ENCODE results near the gene PDE6B.
"Not testable (repeated sequence)": the region's sequence is repeated elsewhere in the genome, so short reads cannot be mapped to it uniquely, and the experiment has no call there.

Gene PDE6B

DNA sequence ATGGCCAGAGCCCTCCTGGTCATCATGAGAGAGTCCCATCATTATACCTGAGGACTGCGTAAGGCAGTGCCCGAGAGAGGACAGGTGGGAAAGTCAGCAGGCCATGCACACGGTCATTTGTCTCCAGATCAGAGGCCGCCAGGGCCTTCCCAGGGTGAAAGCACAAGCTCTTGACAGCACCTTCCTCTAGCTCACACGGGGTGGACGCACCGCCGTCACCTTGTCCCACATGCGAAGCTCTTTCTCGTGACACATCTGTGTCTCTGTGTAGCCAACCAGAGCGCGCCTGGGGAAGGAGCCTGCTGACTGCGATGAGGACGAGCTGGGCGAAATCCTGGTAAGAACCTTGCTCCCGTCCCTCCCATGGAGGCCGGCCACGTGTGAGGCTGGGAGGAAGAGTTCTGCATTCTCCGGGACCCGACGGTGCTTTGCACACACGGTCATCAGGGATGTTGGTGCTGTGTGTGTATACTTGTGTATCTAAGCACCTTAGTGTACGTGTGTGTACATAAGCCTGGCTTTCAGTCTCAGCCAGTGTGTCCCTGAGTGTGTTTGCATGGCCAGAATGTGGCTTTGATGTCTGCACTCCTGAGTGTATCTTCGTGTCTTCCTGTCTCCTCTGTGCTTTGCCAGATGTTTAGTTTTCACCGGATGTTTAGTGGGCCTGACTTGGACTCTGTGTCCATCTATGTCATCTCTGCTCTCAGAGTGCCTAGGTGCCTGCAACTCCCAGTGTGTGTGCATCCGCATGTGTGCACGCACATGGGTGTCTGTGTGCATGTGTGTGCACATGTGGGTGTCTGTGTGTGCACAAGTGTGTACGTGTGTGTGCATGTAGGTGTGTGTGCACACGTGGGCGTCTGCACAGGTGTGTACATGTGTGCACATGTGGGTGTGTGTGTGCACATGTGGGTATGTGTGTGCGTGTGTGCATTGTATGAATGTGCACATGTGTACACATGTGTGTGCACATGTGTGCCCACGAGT, 33.6 kb downstream of the PDE6B start:
- no peak for DNase-seq

DNA sequence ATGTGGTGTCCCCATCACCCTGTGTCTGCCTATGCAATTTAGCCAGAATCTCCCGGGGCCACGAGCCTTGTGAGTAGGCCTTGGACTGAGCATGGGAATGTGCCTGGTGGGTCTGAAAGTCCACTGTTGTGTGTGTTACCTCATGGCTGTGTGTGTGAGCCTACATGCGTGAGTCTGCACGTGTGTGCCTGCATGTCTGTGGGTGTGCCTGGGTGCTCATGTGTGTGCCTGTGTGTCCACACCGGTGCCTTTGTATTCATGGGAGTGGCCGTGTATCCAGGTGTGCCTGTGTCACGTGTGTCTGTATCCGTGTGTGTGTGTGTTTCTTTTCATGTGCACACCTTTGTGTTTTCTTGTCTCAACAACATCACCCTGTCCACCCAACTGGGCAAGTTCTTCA, 34.5 kb downstream of the PDE6B start:
- peak; percentile 4 for DNase-seq

DNA sequence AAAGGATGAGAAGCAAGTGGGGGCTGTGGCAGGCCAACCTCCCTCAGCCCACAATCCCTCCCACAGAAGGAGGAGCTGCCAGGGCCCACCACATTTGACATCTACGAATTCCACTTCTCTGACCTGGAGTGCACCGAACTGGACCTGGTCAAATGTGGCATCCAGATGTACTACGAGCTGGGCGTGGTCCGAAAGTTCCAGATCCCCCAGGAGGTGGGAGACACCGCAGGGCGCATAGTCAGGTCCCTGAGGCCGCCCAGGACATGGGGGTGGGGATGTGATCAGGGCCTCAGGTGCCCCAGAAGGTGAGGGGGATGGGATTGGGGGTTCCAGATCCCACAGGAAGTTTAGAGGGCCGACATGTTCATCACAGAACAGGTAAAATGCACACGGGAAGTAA, 35.0 kb downstream of the PDE6B start:
- DNase-seq, result no peak

DNA sequence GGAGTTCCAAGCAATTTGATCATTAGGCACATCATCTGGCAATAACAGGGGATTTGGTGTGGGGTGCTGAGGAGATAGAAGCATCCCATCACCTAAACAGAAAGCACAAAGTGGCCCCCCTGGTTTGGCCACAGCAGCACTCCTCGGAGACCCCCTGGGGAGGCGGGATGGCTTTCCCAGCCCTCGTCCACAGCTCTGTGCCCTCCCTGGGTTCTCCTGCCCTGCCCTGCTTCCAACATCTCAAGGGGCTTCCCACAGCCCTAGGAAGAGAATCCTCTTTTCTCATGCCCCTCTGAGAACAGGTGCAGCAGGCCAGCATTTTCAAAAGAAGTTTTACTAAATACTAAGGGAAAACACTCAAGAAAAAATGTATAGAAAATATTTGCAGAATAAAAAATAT, 35.9 kb downstream of the PDE6B start:
- no peak for DNase-seq

DNA sequence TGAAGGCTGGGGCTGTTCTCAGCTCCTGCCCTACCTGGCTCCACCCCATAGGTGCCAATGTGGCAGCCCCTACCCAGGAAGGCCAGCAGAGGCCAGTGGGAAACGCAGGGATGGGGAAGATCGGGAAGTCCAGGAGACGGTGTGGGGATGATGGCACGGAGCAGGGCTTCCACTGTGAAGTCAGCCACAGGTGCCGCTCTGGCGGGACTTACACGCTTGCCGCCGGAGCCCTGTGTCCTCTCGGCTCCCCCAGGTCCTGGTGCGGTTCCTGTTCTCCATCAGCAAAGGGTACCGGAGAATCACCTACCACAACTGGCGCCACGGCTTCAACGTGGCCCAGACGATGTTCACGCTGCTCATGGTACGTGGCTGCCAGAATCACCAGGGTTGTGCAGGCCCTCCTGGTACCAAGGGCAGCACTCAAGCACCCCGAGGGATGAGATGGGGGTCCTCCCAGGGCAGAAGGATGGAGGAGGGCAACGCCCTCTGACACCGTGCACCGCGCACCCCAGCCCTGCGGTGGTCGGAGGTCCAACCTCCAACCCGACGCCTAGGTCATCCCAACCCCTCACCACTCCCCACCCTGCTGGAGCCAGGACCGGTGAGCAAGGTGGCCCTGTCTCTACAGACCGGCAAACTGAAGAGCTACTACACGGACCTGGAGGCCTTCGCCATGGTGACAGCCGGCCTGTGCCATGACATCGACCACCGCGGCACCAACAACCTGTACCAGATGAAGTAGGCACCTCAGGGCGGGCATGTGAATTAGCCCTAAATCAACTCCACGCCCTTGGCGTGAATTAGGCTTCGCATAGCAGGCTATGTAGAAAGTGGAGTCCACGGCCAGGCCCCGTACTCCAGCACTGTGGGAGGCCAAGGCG, 36.7 kb downstream of the PDE6B start:
- DNase-seq, result peak; percentile 10

DNA sequence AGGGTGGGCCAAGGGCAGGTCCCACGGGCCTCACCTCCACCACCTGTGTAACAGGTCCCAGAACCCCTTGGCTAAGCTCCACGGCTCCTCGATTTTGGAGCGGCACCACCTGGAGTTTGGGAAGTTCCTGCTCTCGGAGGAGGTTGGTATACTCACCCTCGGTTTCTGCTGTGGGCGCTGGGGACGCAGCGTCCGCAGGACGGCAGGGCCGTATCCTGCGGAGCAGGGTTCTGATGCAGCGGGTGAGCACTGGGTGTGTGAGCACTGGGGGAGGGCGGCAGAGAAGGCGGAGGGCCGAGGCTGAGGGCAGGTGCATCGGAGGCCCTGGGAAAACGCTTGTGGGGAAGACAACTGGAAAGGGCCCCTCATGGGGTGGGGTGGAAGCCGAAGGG, 37.7 kb downstream of the PDE6B start:
- peak; percentile 9 for DNase-seq

DNA sequence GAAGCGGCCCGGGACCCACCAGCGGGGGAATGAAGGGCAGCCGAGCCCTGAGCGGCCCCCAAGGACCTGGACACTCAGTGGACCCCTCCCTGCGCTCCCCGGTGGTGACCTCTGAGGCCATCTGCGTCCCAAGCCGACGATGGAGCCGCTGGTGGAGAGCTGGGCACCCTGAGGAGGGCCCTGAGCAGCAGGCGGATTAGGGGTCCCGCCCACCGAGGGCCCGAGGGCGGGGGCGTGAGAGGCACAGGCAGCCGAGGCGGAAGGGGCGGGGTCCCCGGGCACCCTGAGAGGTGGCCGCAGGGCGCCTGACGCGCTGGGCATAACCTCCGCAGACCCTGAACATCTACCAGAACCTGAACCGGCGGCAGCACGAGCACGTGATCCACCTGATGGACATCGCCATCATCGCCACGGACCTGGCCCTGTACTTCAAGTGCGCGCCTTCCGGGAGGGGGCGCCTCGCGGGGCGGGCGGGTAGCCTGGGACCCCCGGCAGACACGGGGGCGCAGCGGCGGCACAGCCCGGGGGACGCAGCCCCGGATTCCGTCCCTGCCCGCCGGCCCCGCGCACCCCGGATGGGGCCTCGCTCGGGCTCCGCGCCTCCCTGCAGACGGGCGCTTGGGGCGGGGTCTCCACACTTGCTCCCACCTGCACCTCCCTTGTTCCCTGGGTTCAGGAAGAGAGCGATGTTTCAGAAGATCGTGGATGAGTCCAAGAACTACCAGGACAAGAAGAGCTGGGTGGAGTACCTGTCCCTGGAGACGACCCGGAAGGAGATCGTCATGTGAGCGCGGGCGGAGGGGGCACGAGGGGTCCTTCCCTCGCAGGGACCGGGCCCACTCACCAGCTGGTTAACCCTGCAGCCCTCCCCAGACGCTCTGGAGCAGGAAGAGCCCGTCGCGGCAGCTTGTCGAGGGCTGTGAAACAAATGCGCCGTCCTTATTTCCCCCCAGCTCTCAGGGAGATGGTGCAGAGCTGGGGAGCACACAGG, 38.4 kb downstream of the PDE6B start:
- peak; percentile 84 for DNase-seq

DNA sequence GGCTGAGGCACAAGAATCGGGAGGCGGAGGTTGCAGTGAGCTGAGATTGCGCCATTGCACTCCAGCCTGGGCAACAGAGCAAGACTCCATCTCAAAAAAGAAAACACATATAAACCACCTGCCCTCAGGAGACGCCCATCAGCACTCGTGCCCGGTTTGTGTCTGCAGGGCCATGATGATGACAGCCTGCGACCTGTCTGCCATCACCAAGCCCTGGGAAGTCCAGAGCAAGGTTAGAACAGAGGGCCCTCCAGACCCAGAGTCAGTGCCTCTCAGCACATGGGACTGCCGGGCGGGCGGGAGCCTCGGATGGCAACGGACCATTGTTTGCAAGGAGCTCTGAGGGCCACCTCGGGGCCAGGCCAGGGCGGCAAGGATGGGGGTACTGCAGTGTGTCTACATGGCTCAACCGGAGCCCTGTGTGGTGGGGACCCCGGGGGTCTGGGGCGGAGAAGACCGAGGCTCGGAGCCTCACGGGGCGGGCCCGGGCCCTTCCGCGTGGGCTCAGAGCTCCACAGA, 39.4 kb downstream of the PDE6B start:
- no peak for DNase-seq

DNA sequence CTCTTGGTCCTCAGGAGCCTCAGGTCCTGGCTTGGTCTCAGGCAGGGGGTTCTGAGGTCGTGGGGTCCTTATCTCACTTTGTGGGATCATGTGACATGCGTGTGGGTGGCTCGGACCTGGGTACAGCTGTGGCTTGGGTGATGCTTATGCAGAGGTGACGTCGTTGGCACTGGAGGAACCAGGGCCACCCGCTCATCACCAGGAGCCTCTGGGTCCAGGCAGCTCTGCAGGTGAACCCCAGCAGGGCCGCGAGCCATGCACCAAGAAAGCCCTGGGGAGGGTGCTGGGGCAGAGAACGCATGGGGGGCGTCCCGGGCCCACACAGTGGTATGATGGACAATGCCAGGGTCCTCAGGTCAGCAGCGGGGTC, 40.0 kb downstream of the PDE6B start:
- no peak for DNase-seq

DNA sequence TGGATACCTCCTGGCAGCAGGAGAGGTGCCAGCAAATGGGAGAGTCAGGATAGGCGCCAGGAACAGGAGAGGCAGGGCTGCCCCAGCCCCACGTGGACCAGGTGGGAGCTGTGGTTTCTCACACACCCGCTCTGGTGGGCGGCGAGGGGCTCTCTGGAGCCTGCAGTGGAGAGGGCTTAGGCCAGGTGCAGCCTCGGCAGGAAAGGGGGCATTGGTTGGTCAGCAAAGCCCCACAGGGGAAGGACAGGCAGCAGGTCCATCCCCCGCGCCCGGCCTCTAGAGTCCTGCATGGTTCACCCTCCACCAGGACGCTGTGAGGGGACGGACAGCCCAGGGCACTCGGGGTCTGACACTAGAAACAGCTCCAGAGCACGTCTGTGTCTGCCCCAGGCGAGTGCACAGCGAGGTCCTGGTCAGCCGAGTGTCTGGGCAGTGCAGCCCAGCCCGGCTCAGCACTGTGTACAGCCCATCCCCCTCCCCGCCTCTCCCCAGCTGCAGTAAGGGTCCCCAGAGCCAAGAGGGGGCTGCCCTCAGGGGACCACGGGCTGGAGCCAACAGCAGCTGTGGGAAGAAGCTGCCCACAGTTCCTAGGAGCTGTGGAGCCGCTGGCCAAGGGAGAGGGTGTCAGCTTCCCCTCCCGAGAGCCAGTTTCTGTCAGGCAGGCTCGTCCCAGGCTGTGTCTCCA, 40.5 kb downstream of the PDE6B start:
- DNase-seq, result no peak

DNA sequence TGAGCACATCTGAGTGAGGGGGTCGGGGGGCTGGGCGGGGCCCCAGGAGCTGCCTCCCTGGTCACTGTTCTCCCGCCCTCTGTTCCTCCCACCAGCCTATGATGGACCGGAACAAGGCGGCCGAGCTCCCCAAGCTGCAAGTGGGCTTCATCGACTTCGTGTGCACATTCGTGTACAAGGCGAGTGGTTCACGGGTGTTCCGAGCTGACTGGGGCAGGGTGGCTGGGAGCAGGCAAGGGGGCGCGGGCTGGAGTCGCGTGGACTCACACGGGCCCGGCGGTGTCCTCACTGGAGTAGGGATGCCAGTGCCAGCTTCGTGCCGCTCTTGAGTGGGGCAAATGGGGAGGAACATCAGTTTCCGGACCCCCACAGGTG, 41.0 kb downstream of the PDE6B start:
- DNase-seq, result no peak

DNA sequence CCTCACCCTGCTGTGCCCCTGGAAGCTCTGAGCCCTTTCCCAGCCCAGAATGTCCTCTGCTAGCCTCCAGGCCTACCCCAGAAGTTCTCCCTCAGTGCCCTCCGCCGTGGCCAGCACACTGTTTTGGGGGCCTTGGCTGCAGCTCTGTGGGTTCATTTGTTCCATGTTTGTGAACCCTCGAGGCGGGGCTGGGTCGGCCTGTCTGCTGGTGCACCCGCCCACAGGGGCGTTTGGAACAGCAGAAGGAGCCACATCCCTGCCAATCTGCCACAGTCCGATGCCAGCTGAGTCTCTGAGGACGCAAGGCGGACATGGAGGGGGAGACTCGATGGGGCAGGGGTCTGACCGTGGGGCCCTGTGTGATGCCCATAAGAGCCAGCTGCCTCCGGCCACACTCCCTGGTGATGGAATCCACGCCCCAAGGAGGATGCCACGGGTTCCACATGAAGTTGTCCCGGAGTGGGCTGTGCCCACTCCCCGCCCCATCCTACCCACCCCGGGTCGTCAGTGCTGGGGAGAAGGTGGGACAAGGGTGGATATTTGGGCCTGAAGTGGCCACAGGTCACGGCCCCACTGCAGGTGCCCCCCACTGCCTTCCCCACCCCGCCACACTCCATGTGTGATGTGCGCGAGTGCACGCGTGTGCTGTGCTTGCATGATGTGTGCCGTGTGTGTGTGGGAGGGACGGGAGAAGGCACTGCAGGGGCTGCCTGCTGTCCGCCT, 41.6 kb downstream of the PDE6B start:
- no peak for DNase-seq

DNA sequence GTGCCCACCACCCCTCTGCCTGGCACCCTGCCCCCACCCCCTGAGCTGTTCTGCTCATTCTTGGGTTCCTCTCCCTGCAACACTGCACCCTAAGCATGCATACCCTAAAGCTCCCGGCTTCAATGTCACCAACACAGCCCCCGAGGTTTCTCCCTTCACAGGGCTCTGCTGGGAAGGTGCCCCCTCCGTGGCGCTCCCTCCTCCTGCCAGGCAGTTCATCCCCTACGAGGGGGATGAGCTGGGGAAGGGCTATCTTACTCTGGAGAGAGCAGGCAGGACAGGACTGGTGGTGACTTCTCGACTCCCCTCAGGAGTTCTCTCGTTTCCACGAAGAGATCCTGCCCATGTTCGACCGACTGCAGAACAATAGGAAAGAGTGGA, 42.2 kb downstream of the PDE6B start:
- DNase-seq, result no peak

DNA sequence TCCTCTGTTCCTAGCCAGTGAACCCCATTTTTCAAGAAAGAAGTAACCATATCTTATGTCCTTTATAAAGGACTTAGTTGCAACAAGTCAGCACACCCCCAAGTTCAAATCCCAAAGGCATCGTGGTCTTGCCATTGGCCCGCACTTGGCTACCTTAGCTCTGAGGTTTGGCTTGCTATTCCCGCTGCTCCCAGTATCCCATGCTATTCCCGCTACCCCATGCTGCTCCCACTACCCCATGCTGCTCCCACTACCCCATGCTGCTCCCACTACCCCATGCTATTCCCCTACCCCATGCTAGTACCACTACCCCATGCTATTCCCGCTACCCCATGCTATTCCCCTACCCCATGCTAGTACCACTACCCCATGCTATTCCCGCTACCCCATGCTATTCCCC, 42.8 kb downstream of the PDE6B start:
- not testable (repeated sequence) for DNase-seq

DNA sequence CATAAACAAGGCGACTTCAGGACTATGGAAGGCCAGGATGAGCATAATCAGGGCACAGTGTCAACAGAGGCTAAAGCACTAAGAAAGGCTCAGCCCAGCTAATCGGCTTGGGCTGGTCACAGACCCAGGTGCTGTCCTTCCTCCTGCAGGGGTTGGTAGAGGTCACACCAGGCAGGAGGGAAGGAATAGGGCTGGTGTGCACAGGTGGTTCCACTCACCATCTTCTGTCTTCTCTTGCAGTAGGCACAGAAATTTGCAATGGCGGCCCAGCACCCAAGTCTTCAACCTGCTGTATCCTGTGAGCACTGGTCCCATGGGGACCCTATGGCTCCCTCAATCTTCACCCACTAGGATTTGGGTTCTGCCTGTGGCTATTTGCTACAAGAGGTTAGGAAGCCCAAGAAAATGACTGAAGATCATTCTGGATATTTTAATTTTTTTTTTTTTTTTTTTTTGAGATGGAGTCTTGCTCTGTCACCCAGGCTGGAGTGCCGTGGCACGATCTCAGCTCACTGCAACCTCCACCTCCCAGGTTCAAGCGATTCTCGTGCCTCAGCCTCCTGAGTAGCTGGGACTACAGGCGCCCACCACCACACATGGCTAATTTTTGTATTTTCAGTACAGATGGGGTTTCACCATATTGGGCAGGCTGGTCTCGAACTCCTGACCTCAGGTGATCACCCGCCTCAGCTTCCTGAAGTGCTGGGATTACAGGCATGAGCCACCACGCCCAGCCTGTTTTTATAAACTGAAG, 44.6 kb downstream of the PDE6B start:
- not testable (repeated sequence) for DNase-seq

DNA sequence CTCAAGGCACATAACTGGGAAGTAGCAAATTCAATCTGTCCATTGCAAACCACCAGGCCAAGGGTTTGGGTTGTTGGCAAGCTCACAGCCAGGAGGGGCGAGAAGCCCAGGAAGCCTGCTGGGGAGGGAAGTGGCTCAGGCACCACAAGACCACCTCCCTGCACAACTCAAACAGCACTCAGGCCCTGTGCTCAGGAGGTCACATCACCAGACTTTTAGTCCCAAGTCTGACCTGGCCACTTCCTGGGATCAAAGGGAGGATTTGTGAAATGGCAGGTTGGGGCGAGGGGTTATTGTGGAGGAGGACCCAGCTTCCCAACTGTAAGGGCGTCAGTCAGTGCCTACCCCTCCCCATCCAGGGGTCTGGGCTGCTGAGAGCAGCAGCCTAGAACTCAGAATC, 46.4 kb downstream of the PDE6B start:
- no peak for DNase-seq

DNA sequence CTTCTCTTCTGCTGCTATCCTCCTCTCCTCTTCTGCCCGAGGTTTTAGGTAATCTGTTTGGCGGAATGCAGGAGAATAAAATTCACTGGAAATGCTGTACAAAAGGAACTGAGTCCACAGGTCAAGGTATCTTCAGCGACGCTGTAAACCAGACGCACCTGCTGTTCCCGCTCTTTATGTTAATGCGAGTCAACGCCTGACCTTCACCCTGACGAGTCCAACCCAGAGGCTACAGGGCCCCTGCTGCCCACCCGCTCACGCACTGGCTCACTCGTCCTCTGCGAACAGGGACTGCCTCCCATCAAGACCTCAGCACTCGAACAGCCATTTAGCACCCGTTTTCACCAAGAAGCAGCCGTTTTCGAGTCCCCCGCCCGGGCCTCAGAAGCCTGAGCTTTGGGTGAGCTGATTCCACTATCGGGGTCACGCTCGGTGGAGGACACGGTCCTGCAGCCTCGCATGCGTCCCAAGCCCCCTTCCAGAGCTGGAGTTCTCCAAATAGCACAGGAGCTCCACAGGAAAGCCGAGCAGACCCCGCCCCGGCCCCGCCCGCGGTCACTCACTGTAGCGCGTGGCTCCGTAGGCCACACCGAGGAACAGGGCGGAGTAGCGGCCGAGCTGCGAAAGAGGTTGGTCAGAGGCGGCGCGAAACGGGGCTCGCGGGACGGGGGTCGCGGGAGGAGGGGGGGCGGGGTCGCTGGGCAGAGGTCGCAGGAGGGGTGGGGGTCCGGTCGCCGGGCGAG, 48.1 kb downstream of the PDE6B start:
- no peak for DNase-seq

DNA sequence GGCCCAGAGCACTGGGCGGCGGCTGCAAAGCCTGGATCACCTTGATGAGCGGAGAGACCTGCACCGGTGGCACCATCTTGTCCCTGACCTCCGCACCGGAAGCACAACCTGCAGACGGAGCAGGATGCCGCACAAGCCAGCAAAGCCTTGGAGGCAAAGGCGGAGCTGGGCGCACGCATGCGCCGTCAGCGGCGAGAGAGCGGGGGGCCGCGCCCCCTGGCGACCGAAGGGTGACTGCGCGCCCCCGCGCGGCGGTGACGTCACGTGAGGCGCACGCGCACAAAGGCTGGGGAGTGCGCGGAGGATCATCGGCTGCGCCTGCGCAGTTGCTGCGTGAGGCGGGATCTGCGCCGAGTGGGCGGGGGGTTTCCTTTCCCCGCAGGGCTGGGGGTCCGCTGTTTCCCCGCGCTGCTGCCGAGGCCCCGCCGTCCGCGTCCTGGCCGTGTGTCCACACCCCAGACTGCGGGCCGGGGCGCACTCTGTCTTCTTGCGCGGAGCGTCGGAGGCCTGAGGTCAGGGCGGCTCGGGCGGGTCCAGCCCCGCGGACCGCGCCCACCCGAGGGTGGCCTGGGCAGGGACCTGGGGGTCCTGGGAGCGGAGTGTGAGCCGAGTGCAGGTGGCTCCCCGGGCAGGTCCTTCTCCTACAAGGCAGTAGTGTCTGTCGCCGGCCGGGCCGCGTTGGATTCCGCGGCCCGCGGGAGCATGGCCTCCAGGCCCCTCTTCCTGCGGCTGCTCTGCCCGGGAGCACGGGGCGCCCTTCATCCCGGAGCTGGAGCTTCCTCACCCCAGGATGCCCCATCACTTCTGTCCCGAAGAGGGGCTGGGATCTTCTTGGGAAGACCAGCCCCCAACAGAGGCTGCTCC, 49.0 kb downstream of the PDE6B start, which contains the start of the genes ATP5ME and MYL5:
ATP5ME (minus strand) TSS at position 105 of the 864 bp plus-strand sequence; CDS start at position 76, 29 bp downstream.
MYL5 (plus strand) TSS at position 371 of the 864 bp plus-strand sequence. CDS start 3,485 bp downstream, outside the sequence.
- peak; percentile 97 for DNase-seq
